Neural progenitor cell (in vitro differentiated cells): ENCODE data around the gene ZNF620.

Source experiments
- EZH2phosphoT487 ChIP-seq: fragments of 200-600 bp; sonication (generic); IDR thresholded peaks from 2 replicates; pipeline ENCODE4 v1.6.1; 2017; ENCODE audit warnings: antibody characterized with exemption
- TF ChIP-seq, protein P1 (sequence below): fragments of 200-600 bp; sonication (generic); IDR thresholded peaks from 2 replicates; pipeline ENCODE4 v1.5.1; 2017; ENCODE audit warnings: antibody characterized with exemption, mild to moderate bottlenecking

DNA sequence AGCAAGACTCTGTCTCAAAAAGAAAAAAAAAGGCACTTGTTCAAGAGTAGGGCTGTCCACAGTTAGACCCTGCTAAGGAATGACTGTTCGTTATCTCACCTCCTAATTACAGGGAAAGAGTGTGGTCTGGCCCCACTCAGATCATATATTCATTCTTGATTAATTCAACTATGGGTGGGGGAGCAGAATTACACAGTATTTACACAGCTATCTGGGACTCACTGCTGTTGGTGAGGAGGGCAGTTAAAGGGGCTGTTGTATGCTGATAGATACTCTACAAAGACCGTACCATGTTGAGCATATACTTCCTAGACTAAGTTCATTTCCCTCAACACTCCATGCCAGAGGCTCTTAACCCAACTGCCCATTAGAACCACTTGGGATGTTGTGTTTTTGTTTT lies 3.8 kb upstream of the ZNF620 start:
- TF ChIP-seq, protein P1, sequence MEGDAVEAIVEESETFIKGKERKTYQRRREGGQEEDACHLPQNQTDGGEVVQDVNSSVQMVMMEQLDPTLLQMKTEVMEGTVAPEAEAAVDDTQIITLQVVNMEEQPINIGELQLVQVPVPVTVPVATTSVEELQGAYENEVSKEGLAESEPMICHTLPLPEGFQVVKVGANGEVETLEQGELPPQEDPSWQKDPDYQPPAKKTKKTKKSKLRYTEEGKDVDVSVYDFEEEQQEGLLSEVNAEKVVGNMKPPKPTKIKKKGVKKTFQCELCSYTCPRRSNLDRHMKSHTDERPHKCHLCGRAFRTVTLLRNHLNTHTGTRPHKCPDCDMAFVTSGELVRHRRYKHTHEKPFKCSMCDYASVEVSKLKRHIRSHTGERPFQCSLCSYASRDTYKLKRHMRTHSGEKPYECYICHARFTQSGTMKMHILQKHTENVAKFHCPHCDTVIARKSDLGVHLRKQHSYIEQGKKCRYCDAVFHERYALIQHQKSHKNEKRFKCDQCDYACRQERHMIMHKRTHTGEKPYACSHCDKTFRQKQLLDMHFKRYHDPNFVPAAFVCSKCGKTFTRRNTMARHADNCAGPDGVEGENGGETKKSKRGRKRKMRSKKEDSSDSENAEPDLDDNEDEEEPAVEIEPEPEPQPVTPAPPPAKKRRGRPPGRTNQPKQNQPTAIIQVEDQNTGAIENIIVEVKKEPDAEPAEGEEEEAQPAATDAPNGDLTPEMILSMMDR, result no peak
- TF ChIP-seq EZH2phosphoT487, result no peak
